Calu3 (cell line): Measurements from ENCODE around the gene ZNF865. TPM values are rescaled to one million over a fixed set of nuclear protein-coding genes. Genes with fewer than 3 reads are reported as not detected.
"Not testable (repeated sequence)": the region's sequence is repeated elsewhere in the genome, so short reads cannot be mapped to it uniquely, and the experiment has no call there.

Source experiments
- BruUV-seq: library from RNA; stranded (reverse); fragments of 400-500 nt; replicated peaks from 2 replicates; lab custom pipeline; 2021; lab: Mats Ljungman, UMichigan
- CTCF ChIA-PET: fragments of 300-600 bp; sonication (Branson Sonifier 250); formaldehyde crosslinking; loops from one replicate; lab custom pipeline; 2022; ENCODE audit warnings: antibody characterized with exemption; lab: Charles Lee
- DNase-seq: peaks from one replicate; pipeline ENCODE4 v3.0.0; 2022
- H3K27ac Mint-ChIP-seq: one replicate; pipeline ENCODE4 v1.8.0; 2022; ENCODE audit warnings: mixed read lengths; ENCODE audit not compliant: unreplicated experiment
- H3K27me3 Mint-ChIP-seq: one replicate; pipeline ENCODE4 v1.8.0; 2022; ENCODE audit warnings: mixed read lengths; ENCODE audit not compliant: unreplicated experiment
- H3K36me3 Mint-ChIP-seq: one replicate; pipeline ENCODE4 v1.8.0; 2022; ENCODE audit warnings: mild to moderate bottlenecking, moderate library complexity, mixed read lengths; ENCODE audit not compliant: insufficient read depth, unreplicated experiment
- H3K4me1 Mint-ChIP-seq: one replicate; pipeline ENCODE4 v1.8.0; 2022; ENCODE audit warnings: mild to moderate bottlenecking, low read depth, mixed read lengths; ENCODE audit not compliant: unreplicated experiment
- H3K4me3 Mint-ChIP-seq: one replicate; pipeline ENCODE4 v1.8.0; 2022; ENCODE audit warnings: mild to moderate bottlenecking, low read depth, moderate library complexity, mixed read lengths; ENCODE audit not compliant: unreplicated experiment
- H3K9me3 Mint-ChIP-seq: one replicate; pipeline ENCODE4 v1.8.0; 2022; ENCODE audit warnings: low read depth, mixed read lengths; ENCODE audit not compliant: unreplicated experiment
- intact Hi-C: fragments of 100-400 bp; cut with micrococcal nuclease; formaldehyde crosslinking; loops from one replicate; pipeline ENCODE4 v1.10.0; 2022; ENCODE audit not compliant: unreplicated experiment
- total RNA-seq: library from RNA; stranded (reverse); gene quantifications from 2 replicates; pipeline ENCODE4 v1.2.3, GENCODE V29; 2022
- TF ChIP-seq, protein P1 (sequence below): fragments of 200-600 bp; IDR thresholded peaks from one replicate; pipeline ENCODE4 v1.8.0; 2022; ENCODE audit warnings: antibody characterized with exemption; ENCODE audit not compliant: unreplicated experiment

Gene ZNF865
- total RNA-seq, 1 experiment from 2014 or later, result 29.6 TPM

DNA sequence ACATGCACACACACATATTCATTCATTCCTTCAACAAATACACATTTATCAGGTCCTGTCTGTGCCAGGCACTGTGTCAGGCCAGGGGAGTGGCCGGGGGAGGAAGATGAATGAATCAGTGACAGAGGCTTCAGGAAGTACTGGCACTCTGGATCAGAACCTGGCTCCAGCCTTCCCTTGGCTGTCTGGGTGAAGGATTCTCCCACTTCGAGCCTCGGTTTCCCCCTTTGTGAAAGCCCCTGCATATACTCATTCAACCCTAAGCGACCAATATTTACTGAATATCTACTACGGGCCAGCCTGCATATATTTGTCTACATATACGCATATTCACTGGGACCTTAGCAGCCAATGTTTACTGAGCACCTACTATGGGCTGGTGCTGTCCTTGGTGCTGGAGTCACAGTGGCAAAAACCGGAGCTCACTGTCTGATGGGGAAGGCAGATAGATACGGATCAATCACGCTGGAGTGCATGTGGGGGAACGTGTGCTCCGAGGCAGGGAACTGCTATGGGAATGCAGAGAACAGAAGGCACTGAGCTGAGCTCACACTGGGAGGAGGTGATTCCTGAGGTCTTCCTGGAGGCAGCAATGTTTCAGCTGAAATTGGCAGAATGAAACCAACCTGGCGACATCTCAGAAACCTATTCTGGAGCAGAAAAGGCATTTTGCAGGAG is 24.2 kb upstream of the ZNF865 start:
- Mint-ChIP-seq H3K36me3 (peaks cover 28% of the 10 kb centered on the region), H3K4me3 (peak overlapping the region; percentile 80), H3K27me3 (peaks cover 17% of the 10 kb centered on the region), H3K4me1 (peaks cover 35% of the 10 kb centered on the region), H3K27ac (peak overlapping the region; percentile 52), H3K9me3 (no peaks in the 10 kb centered on the region)
- intact Hi-C loops, result loop anchor here (5.0 kb wide), 1 partner anchor 34 kb away; the partner anchor contains the start of gene SBK3
- peak; percentile 44 for DNase-seq
- TF ChIP-seq, protein P1, sequence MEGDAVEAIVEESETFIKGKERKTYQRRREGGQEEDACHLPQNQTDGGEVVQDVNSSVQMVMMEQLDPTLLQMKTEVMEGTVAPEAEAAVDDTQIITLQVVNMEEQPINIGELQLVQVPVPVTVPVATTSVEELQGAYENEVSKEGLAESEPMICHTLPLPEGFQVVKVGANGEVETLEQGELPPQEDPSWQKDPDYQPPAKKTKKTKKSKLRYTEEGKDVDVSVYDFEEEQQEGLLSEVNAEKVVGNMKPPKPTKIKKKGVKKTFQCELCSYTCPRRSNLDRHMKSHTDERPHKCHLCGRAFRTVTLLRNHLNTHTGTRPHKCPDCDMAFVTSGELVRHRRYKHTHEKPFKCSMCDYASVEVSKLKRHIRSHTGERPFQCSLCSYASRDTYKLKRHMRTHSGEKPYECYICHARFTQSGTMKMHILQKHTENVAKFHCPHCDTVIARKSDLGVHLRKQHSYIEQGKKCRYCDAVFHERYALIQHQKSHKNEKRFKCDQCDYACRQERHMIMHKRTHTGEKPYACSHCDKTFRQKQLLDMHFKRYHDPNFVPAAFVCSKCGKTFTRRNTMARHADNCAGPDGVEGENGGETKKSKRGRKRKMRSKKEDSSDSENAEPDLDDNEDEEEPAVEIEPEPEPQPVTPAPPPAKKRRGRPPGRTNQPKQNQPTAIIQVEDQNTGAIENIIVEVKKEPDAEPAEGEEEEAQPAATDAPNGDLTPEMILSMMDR, result no peak
- no TSS peak for BruUV-seq
- CTCF ChIA-PET, result interaction anchor here (0.5 to 1.5 kb wide), 4 partner anchors 13 to 50 kb away, joined by 3 to 11 read pairs (median 4); partner anchors contain the start of gene FIZ1

DNA sequence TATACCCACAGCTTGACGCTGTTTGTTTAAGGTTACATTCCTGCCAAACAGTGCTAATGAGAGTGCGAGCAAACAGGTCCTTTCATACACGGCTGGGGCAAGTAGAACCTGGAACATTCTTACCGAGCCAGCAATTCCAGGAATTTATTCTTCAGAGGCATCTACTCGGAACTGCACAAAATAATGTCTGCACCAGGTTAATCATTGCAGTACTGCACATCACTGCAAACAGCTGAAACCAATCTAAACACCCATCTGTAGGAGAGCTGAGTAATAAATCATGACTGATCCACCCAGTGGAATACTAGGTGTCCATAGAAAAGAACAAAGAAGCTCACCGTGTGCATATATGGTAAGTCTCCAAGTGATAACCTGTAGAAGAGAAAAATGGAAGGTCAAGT is 23.6 kb upstream of the ZNF865 start:
- DNase-seq, result no peak
- CTCF ChIA-PET, result interaction anchor here (0.5 to 1.5 kb wide), 3 partner anchors 17 to 50 kb away, joined by 3 to 11 read pairs (median 4); partner anchors contain the start of gene FIZ1
- BruUV-seq, result no TSS peak
- TF ChIP-seq, protein P1, result no peak
- H3K9me3 Mint-ChIP-seq, result no peaks in the 10 kb centered on the region
- H3K27ac Mint-ChIP-seq, result no peak overlapping the region
- H3K36me3 Mint-ChIP-seq, result peaks cover 28% of the 10 kb centered on the region
- H3K27me3 Mint-ChIP-seq, result peaks cover 21% of the 10 kb centered on the region
- peak overlapping the region; percentile 80 for H3K4me3 Mint-ChIP-seq
- H3K4me1 Mint-ChIP-seq, result peaks cover 39% of the 10 kb centered on the region
- intact Hi-C loops, result loop anchor here (5.0 kb wide), 1 partner anchor 35 kb away; the partner anchor contains the start of gene SBK3

GRCh38 chr19:55582284-55582683 is 23.2 kb upstream of the ZNF865 start:
- not testable (repeated sequence) for H3K27ac Mint-ChIP-seq, DNase-seq, H3K9me3 Mint-ChIP-seq, BruUV-seq
- H3K4me1 Mint-ChIP-seq, result peaks cover 39% of the 10 kb centered on the region
- peaks cover 21% of the 10 kb centered on the region for H3K27me3 Mint-ChIP-seq
- CTCF ChIA-PET, result interaction anchor here (1.0 kb wide), 1 partner anchor 49 kb away, joined by 3 read pairs; no protein-coding TSS in a partner anchor
- H3K4me3 Mint-ChIP-seq, result peak overlapping the region; percentile 80
- peaks cover 29% of the 10 kb centered on the region for H3K36me3 Mint-ChIP-seq
- intact Hi-C loops, result loop anchor here (5.0 kb wide), 1 partner anchor 35 kb away; the partner anchor contains the start of gene SBK3

- not testable (repeated sequence) for H3K27ac Mint-ChIP-seq, DNase-seq, H3K9me3 Mint-ChIP-seq, H3K4me3 Mint-ChIP-seq, BruUV-seq
- Mint-ChIP-seq H3K27me3 (peaks cover 21% of the 10 kb centered on the region), H3K36me3 (peaks cover 26% of the 10 kb centered on the region), H3K4me1 (peaks cover 39% of the 10 kb centered on the region)
- intact Hi-C loops, result loop anchor here (5.0 kb wide), 1 partner anchor 37 kb away; the partner anchor contains the start of gene SBK3
- CTCF ChIA-PET, result interaction anchor here (0.5 to 0.9 kb wide), 2 partner anchors 58 to 416 kb away, joined by 3 to 4 read pairs; no protein-coding TSS in a partner anchor
These were observed 21.6 kb upstream of the ZNF865 start for GRCh38 chr19:55583897-55584296.

DNA sequence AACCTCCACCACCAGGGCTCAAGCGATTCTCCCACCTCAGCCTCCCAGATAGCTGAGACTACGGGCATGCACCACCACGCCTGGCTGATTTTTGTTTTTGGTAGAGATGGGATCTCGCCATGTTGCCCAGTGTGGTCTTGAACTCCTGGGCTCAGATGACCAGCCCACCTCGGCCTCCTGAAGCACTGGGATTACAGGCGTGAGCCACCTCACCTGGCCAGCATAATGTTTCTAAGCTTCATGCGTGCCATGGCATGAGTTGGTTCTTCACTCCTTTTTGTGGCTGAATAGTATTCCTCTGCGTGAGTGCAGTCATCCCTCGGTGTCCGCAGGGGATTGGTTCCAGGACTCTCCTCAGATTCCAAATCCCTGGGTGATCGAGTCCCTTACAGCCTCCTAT is 20.6 kb upstream of the ZNF865 start:
- intact Hi-C loops, result loop anchor here (5.0 kb wide), 1 partner anchor 38 kb away; the partner anchor contains the start of gene SBK3
- Mint-ChIP-seq H3K4me1 (peaks cover 32% of the 10 kb centered on the region), H3K27ac (peak overlapping the region; percentile 13), H3K27me3 (peaks cover 30% of the 10 kb centered on the region), H3K36me3 (peaks cover 22% of the 10 kb centered on the region), H3K9me3 (no peaks in the 10 kb centered on the region), H3K4me3 (peak overlapping the region; percentile 62)
- BruUV-seq, result no TSS peak
- CTCF ChIA-PET, result interaction anchor here (0.6 kb wide), 1 partner anchor 16 kb away, joined by 5 read pairs; no protein-coding TSS in a partner anchor
- DNase-seq, result no peak
- TF ChIP-seq, protein P1, result no peak
